Gastroesophageal sphincter (tissue), 3 donors: ENCODE results near the gene MRPL52.

ENCODE experiments used
- EP300 ChIP-seq: sonication (generic); formaldehyde crosslinking; IDR thresholded peaks from one replicate; pipeline ENCODE4 v1.6.1; 2017; ENCODE audit warnings: antibody characterized with exemption, mild to moderate bottlenecking
- TF ChIP-seq, protein P1 (sequence below), 4 experiments: fragments of 200-600 bp in 2 of 4; fragments of 450-650 bp in 2 of 4; sonication (generic) in 1 of 4; IDR thresholded peaks; one replicate each; pipeline ENCODE4 v1.5.1; 2017 to 2019; ENCODE audit warnings: antibody characterized with exemption in 4 of 4, mild to moderate bottlenecking in 2 of 4, moderate library complexity in 2 of 4

DNA sequence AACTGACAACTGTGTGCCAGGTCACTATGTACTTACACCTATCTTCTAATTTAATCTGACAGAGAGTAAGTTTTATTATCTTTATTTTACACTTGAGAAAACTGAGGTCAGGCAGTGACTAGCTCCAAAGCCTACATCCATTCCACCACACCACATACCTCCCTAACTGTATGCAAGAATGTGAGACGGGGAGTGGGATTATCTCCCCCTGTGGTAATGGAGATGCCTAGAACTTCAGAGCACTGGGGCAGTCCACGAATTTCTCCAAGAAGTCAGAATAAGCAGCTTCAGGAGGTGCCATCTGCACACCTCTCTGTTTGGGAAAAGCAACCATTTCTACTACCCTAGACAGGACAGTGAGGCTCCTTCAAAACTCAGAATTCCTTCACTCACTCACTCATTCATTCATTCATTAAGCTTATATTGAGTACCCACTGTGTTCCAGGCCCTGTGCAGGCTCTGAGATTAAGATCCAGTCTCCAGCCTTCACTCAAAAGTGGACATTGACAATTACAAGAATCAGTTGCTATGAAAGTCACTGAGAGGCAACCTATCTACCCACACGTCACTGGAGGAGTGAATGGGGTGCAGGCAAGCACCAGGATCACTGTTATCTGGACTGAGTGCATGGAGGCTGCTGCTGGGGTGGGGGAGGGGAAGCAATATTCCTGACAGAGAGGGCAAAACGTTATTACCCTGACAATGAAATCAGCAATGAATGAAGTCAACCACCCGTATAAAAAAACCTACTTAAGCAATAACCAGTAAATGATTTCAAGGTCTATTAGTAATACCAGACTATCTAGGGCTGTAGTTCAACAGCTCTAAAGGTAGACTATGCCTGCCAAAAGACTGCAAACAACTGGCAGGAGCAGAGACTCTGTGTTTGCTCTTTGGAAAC is 32.4 kb upstream of the MRPL52 start:
- TF ChIP-seq, protein P1, sequence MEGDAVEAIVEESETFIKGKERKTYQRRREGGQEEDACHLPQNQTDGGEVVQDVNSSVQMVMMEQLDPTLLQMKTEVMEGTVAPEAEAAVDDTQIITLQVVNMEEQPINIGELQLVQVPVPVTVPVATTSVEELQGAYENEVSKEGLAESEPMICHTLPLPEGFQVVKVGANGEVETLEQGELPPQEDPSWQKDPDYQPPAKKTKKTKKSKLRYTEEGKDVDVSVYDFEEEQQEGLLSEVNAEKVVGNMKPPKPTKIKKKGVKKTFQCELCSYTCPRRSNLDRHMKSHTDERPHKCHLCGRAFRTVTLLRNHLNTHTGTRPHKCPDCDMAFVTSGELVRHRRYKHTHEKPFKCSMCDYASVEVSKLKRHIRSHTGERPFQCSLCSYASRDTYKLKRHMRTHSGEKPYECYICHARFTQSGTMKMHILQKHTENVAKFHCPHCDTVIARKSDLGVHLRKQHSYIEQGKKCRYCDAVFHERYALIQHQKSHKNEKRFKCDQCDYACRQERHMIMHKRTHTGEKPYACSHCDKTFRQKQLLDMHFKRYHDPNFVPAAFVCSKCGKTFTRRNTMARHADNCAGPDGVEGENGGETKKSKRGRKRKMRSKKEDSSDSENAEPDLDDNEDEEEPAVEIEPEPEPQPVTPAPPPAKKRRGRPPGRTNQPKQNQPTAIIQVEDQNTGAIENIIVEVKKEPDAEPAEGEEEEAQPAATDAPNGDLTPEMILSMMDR (IDR thresholded peaks at IDR 0.05): no peak
- TF ChIP-seq EP300: no peak
